ENCODE measurements around the gene CD200. TPM values are rescaled to one million over a fixed set of nuclear protein-coding genes. Genes with fewer than 3 reads are reported as not detected.

Gene CD200
- total and polyA plus RNA-seq, 2 experiments from 2014 or later: 0.20 TPM; not detected in 1

DNA sequence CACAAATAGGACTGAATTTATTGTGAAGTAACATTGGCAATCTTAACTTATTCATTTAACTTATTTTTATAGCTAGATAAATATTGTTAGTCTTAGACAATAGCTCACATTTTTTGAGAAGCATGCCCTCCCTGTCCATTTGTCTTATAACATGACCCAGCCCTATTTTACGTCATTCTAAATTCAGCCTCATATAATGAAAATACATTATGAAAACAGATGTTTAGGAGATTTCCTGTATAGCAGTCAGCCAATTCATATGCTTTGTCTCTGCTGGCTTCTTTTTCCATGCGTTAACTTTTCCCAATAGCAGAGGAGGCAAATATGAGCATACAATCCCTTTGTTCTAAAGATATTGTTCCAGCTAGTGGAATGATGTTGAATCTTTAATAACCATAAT is 29.3 kb downstream of the CD200 start:
- H4K20me1 ChIP-seq (ENCODE audit: insufficient read depth): no peaks in the 10 kb centered on the region
- no peak for TF ChIP-seq EZH2phosphoT487 (IDR thresholded peaks at IDR 0.05; ENCODE audit: insufficient read depth, low read depth)
- no peak for TF ChIP-seq EZH2 (IDR thresholded peaks at IDR 0.05; ENCODE audit: insufficient read depth, poor library complexity, severe bottlenecking)
- H3K4me3 ChIP-seq: no peak overlapping the region
- no peaks in the 10 kb centered on the region for H3K9me2 ChIP-seq (ENCODE audit: insufficient read depth)
- peaks cover 9% of the 10 kb centered on the region; the same call in 1 of the 2 replicates for H3K27me3 ChIP-seq (replicated peaks; ENCODE audit: insufficient read depth)
- H3K27ac ChIP-seq: no peak overlapping the region
- no peak overlapping the region for H3K4me2 ChIP-seq (ENCODE audit: unreplicated experiment)
- H3K79me2 ChIP-seq (ENCODE audit: insufficient read depth): no peaks in the 10 kb centered on the region
- H3K4me1 ChIP-seq (ENCODE audit: insufficient read depth): no peaks in the 10 kb centered on the region
- no peak overlapping the region for H2AFZ ChIP-seq
- in situ Hi-C loops (cut with MboI): no loop called here
- H3F3A ChIP-seq (ENCODE audit: insufficient read depth): no peaks in the 10 kb centered on the region
- DNase-seq: no peak
- WGBS, 2 experiments (ENCODE audit: low coverage in 1 of 2, low lambda C conversion rate in 2 of 2, missing lambda C conversion rate in 2 of 2): 18 to 34% methylated on average over 2 of the region's 2 CpGs
- no peaks in the 10 kb centered on the region for H3K36me3 ChIP-seq (ENCODE audit: low read depth)
- no peaks in the 10 kb centered on the region for H3K9me3 ChIP-seq (ENCODE audit: low read depth)
- no peak overlapping the region for H3K9ac ChIP-seq

- H3K9ac ChIP-seq: no peak overlapping the region
- H3K4me2 ChIP-seq (ENCODE audit: unreplicated experiment): no peak overlapping the region
- no peaks in the 10 kb centered on the region for H3K9me2 ChIP-seq (ENCODE audit: insufficient read depth)
- in situ Hi-C loops (cut with MboI): no loop called here
- H3F3A ChIP-seq (ENCODE audit: insufficient read depth): no peaks in the 10 kb centered on the region
- no peak overlapping the region for H3K27ac ChIP-seq
- H3K4me1 ChIP-seq (ENCODE audit: insufficient read depth): no peaks in the 10 kb centered on the region
- no peak overlapping the region for H2AFZ ChIP-seq
- 31 to 47% methylated on average over 1 of the region's 1 CpG for WGBS, 2 experiments (ENCODE audit: low coverage in 1 of 2, low lambda C conversion rate in 2 of 2, missing lambda C conversion rate in 2 of 2)
- no peak overlapping the region for H3K4me3 ChIP-seq
- DNase-seq: no peak
- peaks cover 6% of the 10 kb centered on the region for H3K27me3 ChIP-seq (replicated peaks; ENCODE audit: insufficient read depth)
- no peaks in the 10 kb centered on the region for H3K36me3 ChIP-seq (ENCODE audit: low read depth)
- no peaks in the 10 kb centered on the region for H3K9me3 ChIP-seq (ENCODE audit: low read depth)
- H3K79me2 ChIP-seq (ENCODE audit: insufficient read depth): no peaks in the 10 kb centered on the region
- H4K20me1 ChIP-seq (ENCODE audit: insufficient read depth): no peaks in the 10 kb centered on the region
- TF ChIP-seq EZH2phosphoT487 (IDR thresholded peaks at IDR 0.05; ENCODE audit: insufficient read depth, low read depth) (no peak), EZH2 (IDR thresholded peaks at IDR 0.05; ENCODE audit: insufficient read depth, poor library complexity, severe bottlenecking) (no peak)
Measured at GRCh38 chr3:112364291-112364690, 31.3 kb downstream of the CD200 start.

DNA sequence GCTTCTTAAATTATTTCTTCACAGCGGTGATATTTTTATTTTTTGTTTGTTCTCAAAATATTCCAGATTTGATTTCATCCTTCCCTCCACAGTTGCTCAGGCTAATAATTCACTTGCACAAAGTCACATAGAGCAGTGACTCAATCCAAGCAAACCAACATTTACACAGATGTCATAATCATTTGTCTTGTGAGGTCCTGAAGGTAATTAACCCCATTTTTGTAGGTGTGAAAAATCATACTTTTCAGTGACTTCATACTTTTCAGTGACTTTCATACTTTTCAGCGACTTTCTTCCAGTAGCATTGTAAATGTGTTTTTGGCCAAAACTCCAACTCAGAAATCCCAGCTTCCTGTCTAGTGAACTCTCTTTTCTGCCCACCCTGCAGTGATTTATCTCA is 32.1 kb downstream of the CD200 start:
- Histone ChIP-seq H2AFZ (no peak overlapping the region), H3K36me3 (ENCODE audit: low read depth) (no peaks in the 10 kb centered on the region), H3K27ac (no peak overlapping the region), H4K20me1 (ENCODE audit: insufficient read depth) (no peaks in the 10 kb centered on the region), H3K9ac (no peak overlapping the region), H3K9me3 (ENCODE audit: low read depth) (no peaks in the 10 kb centered on the region), H3K79me2 (ENCODE audit: insufficient read depth) (no peaks in the 10 kb centered on the region), H3F3A (ENCODE audit: insufficient read depth) (no peaks in the 10 kb centered on the region), H3K4me3 (no peak overlapping the region), H3K27me3 (replicated peaks; ENCODE audit: insufficient read depth) (peaks cover 6% of the 10 kb centered on the region), H3K9me2 (ENCODE audit: insufficient read depth) (no peaks in the 10 kb centered on the region), H3K4me2 (ENCODE audit: unreplicated experiment) (no peak overlapping the region), H3K4me1 (ENCODE audit: insufficient read depth) (no peaks in the 10 kb centered on the region)
- DNase-seq: no peak
- TF ChIP-seq EZH2 (IDR thresholded peaks at IDR 0.05; ENCODE audit: insufficient read depth, poor library complexity, severe bottlenecking) (no peak), EZH2phosphoT487 (IDR thresholded peaks at IDR 0.05; ENCODE audit: insufficient read depth, low read depth) (no peak)
- 56 to 62% methylated on average over 2 of the region's 2 CpGs for WGBS, 2 experiments (ENCODE audit: low coverage in 1 of 2, low lambda C conversion rate in 2 of 2, missing lambda C conversion rate in 2 of 2)
- in situ Hi-C loops (cut with MboI): no loop called here

DNA sequence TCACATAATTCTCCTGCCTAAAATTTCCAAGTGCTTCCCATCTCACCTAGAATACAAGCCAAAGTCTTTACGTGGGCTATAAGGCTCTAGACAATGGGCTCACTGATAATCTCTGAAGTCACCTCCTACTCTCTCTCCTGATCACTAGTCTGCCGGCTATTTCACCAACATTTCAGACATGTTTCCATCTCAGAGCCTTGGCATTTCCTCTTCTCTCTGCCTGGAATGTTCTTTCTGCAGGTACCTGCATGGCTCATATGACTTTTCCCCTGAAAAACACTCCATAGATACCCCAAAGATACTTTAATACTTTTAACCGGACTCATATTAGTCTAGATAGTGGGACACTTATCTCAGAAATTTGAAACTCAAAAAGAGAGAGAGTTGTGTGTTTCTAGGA is 32.7 kb downstream of the CD200 start:
- H3K79me2 ChIP-seq (ENCODE audit: insufficient read depth): no peaks in the 10 kb centered on the region
- H3K4me2 ChIP-seq (ENCODE audit: unreplicated experiment): no peak overlapping the region
- no peaks in the 10 kb centered on the region for H3F3A ChIP-seq (ENCODE audit: insufficient read depth)
- H3K4me1 ChIP-seq (ENCODE audit: insufficient read depth): no peaks in the 10 kb centered on the region
- no peak overlapping the region for H3K27ac ChIP-seq
- TF ChIP-seq EZH2phosphoT487 (IDR thresholded peaks at IDR 0.05; ENCODE audit: insufficient read depth, low read depth) (no peak), EZH2 (IDR thresholded peaks at IDR 0.05; ENCODE audit: insufficient read depth, poor library complexity, severe bottlenecking) (no peak)
- H3K9ac ChIP-seq: no peak overlapping the region
- no peak overlapping the region for H3K4me3 ChIP-seq
- peaks cover 6% of the 10 kb centered on the region for H3K27me3 ChIP-seq (replicated peaks; ENCODE audit: insufficient read depth)
- H3K36me3 ChIP-seq (ENCODE audit: low read depth): no peaks in the 10 kb centered on the region
- DNase-seq: no peak
- no peaks in the 10 kb centered on the region for H3K9me3 ChIP-seq (ENCODE audit: low read depth)
- H3K9me2 ChIP-seq (ENCODE audit: insufficient read depth): no peaks in the 10 kb centered on the region
- in situ Hi-C loops (cut with MboI): no loop called here
- WGBS, 2 experiments (ENCODE audit: low coverage in 1 of 2, low lambda C conversion rate in 2 of 2, missing lambda C conversion rate in 2 of 2): 63 to 74% methylated on average over 3 of the region's 3 CpGs
- H4K20me1 ChIP-seq (ENCODE audit: insufficient read depth): no peaks in the 10 kb centered on the region
- H2AFZ ChIP-seq: no peak overlapping the region

- no peaks in the 10 kb centered on the region for H3K9me3 ChIP-seq (ENCODE audit: low read depth)
Measured at GRCh38 chr3:112366522-112366921, 33.6 kb downstream of the CD200 start.

More at GRCh38 chr3:112366522-112366921, 33.6 kb downstream of the CD200 start:
- no peak overlapping the region for H3K9ac ChIP-seq
- no peaks in the 10 kb centered on the region for H4K20me1 ChIP-seq (ENCODE audit: insufficient read depth)
- TF ChIP-seq EZH2 (IDR thresholded peaks at IDR 0.05; ENCODE audit: insufficient read depth, poor library complexity, severe bottlenecking): no peak
- no peak for TF ChIP-seq EZH2phosphoT487 (IDR thresholded peaks at IDR 0.05; ENCODE audit: insufficient read depth, low read depth)
- no peaks in the 10 kb centered on the region for H3K36me3 ChIP-seq (ENCODE audit: low read depth)
- H3K27me3 ChIP-seq (replicated peaks; ENCODE audit: insufficient read depth): peaks cover 6% of the 10 kb centered on the region
- WGBS, 2 experiments (ENCODE audit: low coverage in 1 of 2, low lambda C conversion rate in 2 of 2, missing lambda C conversion rate in 2 of 2): 27 to 38% methylated on average over 3 of the region's 3 CpGs
- H3K27ac ChIP-seq: no peak overlapping the region
- no peak overlapping the region for H3K4me2 ChIP-seq (ENCODE audit: unreplicated experiment)
- H3K4me1 ChIP-seq (ENCODE audit: insufficient read depth): no peaks in the 10 kb centered on the region
- in situ Hi-C loops (cut with MboI): no loop called here
- no peak overlapping the region for H3K4me3 ChIP-seq
- no peaks in the 10 kb centered on the region for H3F3A ChIP-seq (ENCODE audit: insufficient read depth)
- no peaks in the 10 kb centered on the region for H3K9me2 ChIP-seq (ENCODE audit: insufficient read depth)
- H2AFZ ChIP-seq: no peak overlapping the region
- DNase-seq: no peak
- H3K79me2 ChIP-seq (ENCODE audit: insufficient read depth): no peaks in the 10 kb centered on the region

All from GM23248 (cell line).